Measurements from ENCODE around the gene NGFR.

Gene NGFR

DNA sequence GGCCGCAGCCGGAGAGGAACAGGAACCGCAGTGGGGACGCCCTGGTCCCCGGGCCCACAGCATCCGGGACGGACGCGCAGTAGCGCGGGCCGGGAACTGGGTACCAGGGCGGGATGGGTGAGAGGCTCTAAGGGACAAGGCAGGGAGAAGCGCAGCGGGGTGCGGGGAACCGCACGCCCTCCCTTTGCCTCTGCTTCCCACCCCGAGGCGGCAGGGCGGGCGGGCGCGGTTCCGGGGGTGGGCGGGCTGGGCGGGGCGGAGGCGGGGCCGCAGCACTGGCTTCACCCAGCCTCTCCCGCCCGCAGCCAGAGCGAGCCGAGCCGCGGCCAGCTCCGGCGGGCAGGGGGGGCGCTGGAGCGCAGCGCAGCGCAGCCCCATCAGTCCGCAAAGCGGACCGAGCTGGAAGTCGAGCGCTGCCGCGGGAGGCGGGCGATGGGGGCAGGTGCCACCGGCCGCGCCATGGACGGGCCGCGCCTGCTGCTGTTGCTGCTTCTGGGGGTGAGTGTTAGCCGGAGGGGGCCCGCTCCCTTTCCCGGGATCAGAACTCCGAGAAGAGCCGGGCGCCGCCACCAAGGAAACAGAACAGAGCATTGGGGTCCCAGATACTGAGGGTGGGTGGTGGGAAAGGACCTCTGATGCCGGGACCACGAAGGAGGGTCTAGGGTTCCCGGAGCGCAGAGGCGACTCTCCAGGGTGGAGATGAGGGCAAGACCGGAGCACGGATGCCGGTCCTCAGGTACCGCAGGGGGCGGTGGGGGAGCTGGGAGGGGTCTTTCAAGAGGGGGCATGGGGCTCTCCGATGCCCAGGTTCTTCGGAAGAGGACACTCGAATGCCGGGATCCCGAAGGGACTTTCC lies at the start of gene NGFR:
Gene NGFR (plus strand): TSS at position 308 of the 856 bp plus-strand sequence. CDS start 125 bp downstream, at position 433.
- no peak for DNase-seq

- DNase-seq: no peak
Observed at GRCh38 chr17:49445591-49445990, 49.5 kb upstream of the NGFR start.

- no peak for DNase-seq
Observed at GRCh38 chr17:49447628-49448302, 47.3 kb upstream of the NGFR start.

DNA sequence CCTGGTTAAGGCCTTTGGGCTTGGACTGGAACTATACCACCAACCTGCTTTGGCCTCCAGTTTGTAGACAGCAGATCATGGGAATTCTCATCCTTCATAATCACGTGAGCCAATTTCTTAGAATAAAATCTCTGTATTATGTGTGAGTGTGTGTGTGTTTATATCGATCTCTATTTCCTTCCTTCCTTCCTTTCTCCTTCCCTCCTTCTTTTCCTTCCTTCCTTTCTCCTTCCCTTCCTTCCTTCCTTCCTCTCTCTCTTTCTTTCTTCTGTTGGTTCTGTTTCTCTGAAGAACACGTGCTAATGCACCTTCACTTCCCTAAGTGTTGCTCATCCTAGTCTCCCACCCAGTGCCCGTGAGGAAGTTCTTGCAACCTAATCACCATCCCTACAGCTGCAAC lies 44.9 kb upstream of the NGFR start:
- no peak for DNase-seq

GRCh38 chr17:49450735-49451134 lies 44.4 kb upstream of the NGFR start:
- DNase-seq: no peak

DNA sequence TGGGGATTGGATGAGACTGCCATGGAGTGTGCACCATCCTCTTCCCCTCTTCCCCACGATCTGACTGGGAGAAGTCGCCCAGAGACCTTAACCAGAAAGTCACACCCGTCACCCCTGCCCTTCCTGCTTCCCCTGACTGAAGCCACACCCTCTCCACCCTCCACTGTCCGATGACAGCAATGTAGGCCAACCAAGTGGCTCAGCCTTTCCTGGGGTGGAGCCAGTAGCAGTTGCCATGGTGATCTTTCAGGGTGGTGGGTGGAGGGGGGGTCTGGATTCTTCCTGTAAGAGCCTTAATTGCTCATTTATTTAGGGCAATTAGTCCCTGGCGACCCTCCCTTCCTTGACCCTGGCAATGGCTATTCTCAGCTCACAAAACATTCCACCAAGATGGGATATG lies 42.9 kb upstream of the NGFR start:
- no peak for DNase-seq

DNA sequence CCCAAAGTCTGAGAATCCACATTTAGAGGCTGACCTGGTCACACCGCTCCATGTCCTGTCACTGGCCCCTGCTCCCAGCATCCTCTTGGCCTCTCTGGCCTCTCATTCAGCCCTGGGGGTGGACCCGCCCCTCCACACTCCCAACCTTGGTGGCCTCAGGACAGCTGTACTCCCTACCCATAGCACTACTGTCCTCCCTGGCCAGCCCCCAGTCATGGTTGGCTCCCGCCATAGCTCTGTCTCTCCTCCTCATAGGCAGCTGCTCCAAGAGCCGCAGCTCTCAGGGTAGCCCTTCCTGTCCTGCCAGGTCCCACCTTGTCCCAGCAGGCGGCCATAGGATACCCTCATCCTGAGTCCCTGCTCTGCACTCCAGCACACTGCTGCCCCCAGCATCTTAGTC lies 42.4 kb upstream of the NGFR start:
- DNase-seq: no peak

DNA sequence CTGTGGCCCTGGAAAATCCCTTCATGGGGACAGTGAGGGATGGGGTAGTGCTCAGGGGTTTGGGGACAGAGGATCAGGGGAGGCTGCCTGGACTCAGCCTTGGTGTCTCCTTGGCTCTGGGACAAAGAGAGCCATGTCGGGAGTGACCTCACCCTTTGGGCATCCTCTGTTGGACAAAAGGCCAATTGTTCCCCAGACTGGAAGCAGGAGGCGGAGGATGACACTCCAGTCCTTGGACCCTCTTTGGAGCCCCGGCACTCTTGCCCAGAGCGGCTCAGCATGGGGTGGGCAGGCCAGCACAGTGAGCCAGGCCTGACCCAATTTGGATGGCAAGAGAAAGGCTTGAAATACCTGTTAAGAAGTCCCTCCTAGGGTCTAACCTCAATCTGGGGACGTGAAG lies 41.0 kb upstream of the NGFR start:
- no peak for DNase-seq

- DNase-seq: no peak
Observed at GRCh38 chr17:49455272-49455861, 39.7 kb upstream of the NGFR start.

GRCh38 chr17:49456183-49456965 lies 38.7 kb upstream of the NGFR start:
- no peak for DNase-seq

DNA sequence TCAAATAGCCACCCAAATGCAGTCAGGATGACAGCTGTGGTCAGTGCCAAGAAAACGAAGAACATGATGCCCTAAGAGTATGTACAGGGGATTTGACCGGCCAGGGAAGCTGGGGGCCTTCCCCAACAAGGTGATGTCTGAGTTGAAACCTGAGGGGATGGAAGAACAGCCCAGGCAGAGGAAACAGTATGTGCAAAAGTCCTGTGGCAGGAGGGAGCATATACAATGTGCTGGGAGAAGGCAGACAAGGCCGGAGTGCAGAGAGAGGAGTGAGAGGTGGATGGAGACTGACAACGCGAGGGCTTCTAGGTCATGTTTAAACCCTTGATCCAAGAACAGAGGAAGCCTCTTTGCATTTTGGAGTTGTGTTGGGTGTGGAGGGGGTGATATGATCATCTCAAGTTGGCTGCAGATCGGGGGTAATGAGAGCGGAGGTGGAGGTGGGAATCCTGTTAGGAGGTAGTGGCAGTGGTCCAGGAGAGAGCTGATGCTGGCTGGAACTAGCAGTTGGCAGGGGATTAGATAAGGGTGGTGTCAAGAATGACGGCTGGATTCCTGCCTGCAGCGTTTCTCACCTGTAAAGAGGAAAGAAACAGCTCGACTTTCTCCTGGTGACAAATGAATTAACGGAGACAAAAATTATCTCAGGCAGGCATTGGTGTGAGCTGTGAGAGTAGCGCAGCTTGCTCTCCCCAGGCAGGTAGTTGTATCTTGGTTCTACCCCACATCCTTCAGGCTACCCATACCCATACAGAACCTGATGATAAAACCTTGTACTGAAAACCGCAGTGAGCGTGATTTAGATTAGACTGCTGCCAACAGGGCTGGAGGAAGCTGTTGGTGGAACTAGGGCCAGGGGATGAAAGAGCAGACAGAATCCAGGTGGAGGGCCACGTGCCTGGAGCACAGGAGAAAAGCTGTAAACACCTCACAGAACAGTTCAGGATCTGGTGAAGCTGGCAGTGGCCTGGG lies 37.2 kb upstream of the NGFR start:
- DNase-seq: no peak

GRCh38 chr17:49459401-49459984 lies 35.6 kb upstream of the NGFR start:
- DNase-seq: no peak

GRCh38 chr17:49460401-49460800 lies 34.7 kb upstream of the NGFR start:
- no peak for DNase-seq

GRCh38 chr17:49461580-49461979 lies 33.5 kb upstream of the NGFR start:
- DNase-seq: no peak

DNA sequence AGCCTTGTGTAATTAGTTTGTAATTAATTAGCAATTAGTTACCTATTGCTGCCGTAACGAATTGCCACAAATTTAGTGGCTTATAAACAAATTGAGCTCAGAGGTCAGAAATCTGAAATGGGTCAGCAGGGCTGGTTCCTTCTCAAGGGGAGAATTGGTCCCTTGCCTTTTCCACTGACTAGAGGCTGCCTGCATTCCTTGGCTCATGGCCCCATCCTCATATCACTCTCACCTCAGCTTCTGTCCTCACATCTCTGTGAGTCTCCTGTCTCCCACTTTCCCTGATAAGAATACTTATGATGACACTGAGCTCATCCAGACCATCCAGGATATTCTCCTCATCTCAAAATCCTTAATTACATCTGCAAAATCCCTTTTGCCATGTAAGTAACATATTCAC lies 31.0 kb upstream of the NGFR start:
- no peak for DNase-seq

- DNase-seq: no peak
Observed at GRCh38 chr17:49465331-49465903, 29.7 kb upstream of the NGFR start.

DNA sequence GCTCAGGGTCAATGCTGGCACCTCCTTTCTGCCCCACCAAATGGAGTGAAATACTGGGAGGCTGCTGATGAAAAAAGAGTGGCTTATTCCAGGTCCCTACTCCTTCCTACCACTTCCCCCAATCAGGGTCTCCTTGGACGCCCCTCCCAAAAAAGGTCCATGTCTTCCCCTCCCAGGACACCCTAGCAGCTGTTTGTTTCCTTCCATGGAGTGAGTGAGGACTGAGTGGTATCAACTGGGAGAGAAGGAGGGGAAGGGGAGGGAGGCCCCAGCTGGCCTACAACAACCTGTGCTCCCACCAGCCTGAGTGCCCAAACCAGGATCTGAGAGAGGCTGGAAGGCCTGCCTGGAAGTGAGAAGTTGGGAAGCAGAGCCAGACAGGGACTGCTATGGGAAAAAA lies 28.7 kb upstream of the NGFR start:
- DNase-seq: no peak

DNA sequence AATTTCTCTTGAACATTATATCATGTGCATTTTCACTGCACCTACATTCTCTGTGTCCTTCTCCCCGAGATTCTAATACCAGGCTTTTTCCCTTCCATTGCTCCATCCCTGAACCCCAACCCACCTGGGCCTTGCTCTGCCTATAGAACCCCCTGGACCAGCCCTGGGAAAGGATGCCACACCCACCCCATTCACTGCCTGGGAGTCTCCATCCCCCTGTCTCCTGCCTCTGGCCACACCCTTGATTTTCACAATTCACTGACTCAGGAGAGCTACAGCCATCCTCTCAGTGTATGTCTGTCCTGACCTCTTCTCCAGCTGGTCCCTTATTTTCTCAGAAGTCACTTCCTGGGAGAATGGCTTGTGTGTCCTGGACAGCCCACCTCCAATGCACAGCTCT lies 27.9 kb upstream of the NGFR start:
- DNase-seq: no peak

GRCh38 chr17:49468811-49469385 lies 26.2 kb upstream of the NGFR start:
- no peak for DNase-seq

Measured in SIG-M5 (cell line).